Measurements from ENCODE around the gene CATSPERZ.
A peak's percentile ranks its signal among the peaks of the same experiment; 100 is the strongest.

Gene CATSPERZ

GRCh38 chr11:64264371-64264852, 35.7 kb upstream of the CATSPERZ start:
- H3K27ac ChIP-seq = no peak overlapping the region
- no peak for TF ChIP-seq ZFX (IDR thresholded peaks at IDR 0.05; ENCODE audit: borderline replicate concordance)
- TF ChIP-seq CTCF (IDR thresholded peaks at IDR 0.05) = no peak

GRCh38 chr11:64265176-64266160, 34.7 kb upstream of the CATSPERZ start:
- H3K27ac ChIP-seq = no peak overlapping the region
- no peak for TF ChIP-seq CTCF (IDR thresholded peaks at IDR 0.05)
- no peak for TF ChIP-seq ZFX (IDR thresholded peaks at IDR 0.05; ENCODE audit: borderline replicate concordance)

- peak overlapping the region; percentile 99 for H3K27ac ChIP-seq
- TF ChIP-seq CTCF (IDR thresholded peaks at IDR 0.05) (no peak), ZFX (IDR thresholded peaks at IDR 0.05; ENCODE audit: borderline replicate concordance) (no peak)
These were observed 33.8 kb upstream of the CATSPERZ start for GRCh38 chr11:64266339-64266738.

GRCh38 chr11:64267207-64267945, 32.8 kb upstream of the CATSPERZ start:
- H3K27ac ChIP-seq = peak overlapping the region; percentile 99
- TF ChIP-seq ZFX (IDR thresholded peaks at IDR 0.05; ENCODE audit: borderline replicate concordance) (no peak), CTCF (IDR thresholded peaks at IDR 0.05) (no peak)

- peak overlapping the region; percentile 99 for H3K27ac ChIP-seq
- no peak for TF ChIP-seq ZFX (IDR thresholded peaks at IDR 0.05; ENCODE audit: borderline replicate concordance)
- TF ChIP-seq CTCF (IDR thresholded peaks at IDR 0.05) = no peak
These were observed 31.9 kb upstream of the CATSPERZ start for GRCh38 chr11:64268025-64268892.

GRCh38 chr11:64268893-64269539, 31.1 kb upstream of the CATSPERZ start:
- H3K27ac ChIP-seq = peak overlapping the region; percentile 99
- TF ChIP-seq CTCF (IDR thresholded peaks at IDR 0.05) (peak; percentile 17; the same call in 1 of the 2 replicates), ZFX (IDR thresholded peaks at IDR 0.05; ENCODE audit: borderline replicate concordance) (no peak)

Data from 22Rv1 (cell line).